Suprapubic skin (tissue), 4 donors: ENCODE measurements around the gene MSL3B. TPM values are rescaled to one million over a fixed set of nuclear protein-coding genes. Genes with fewer than 3 reads are reported as not detected.
A peak's percentile ranks its signal among the peaks of the same experiment; 100 is the strongest.

Source experiments
- DNase-seq, 2 donors: peaks; one replicate each; pipeline ENCODE4 v3.0.0-alpha.2; 2019; ENCODE audit warnings: low spot score in 2 of 2
- H3K27ac ChIP-seq: fragments of 200-600 bp; sonication (generic); one replicate; pipeline ENCODE4 v1.5.1; 2019
- H3K27me3 ChIP-seq: fragments of 200-600 bp; sonication (generic); one replicate; pipeline ENCODE4 v1.5.1; 2019
- H3K36me3 ChIP-seq: fragments of 200-600 bp; sonication (generic); one replicate; pipeline ENCODE4 v1.5.1; 2019
- H3K4me1 ChIP-seq: fragments of 200-600 bp; sonication (generic); one replicate; pipeline ENCODE4 v1.5.1; 2019
- H3K4me3 ChIP-seq: fragments of 200-600 bp; sonication (generic); one replicate; pipeline ENCODE4 v1.5.1; 2019; ENCODE audit warnings: mild to moderate bottlenecking
- H3K9me3 ChIP-seq: fragments of 200-600 bp; sonication (generic); one replicate; pipeline ENCODE4 v1.5.1; 2019
- CTCF ChIP-seq, 2 donors: fragments of 200-600 bp in 1 of 2; fragments of 450-650 bp in 1 of 2; sonication (generic) in 1 of 2; IDR thresholded peaks; one replicate each; pipeline ENCODE4 v1.5.1; 2016 to 2019; ENCODE audit warnings: antibody characterized with exemption in 2 of 2, mild to moderate bottlenecking in 1 of 2, moderate library complexity in 1 of 2
- EP300 ChIP-seq: sonication (generic); formaldehyde crosslinking; IDR thresholded peaks from one replicate; pipeline ENCODE4 v1.6.1; 2017; ENCODE audit warnings: antibody characterized with exemption
- POLR2A ChIP-seq, 2 donors: fragments of 450-650 bp; IDR thresholded peaks; one replicate each; pipeline ENCODE4 v1.6.1; 2017; ENCODE audit warnings: antibody characterized with exemption in 2 of 2, mild to moderate bottlenecking in 2 of 2, moderate library complexity in 2 of 2
- POLR2AphosphoS5 ChIP-seq, 3 donors: sonication (generic); formaldehyde crosslinking; IDR thresholded peaks; one replicate each; pipeline ENCODE4 v1.6.1; 2017; ENCODE audit warnings: antibody characterized with exemption in 3 of 3
- WGBS: methylation state at CpG from one replicate; pipeline ENCODE4 v1.1.5; 2018; 5-methylcytosine and 5-hydroxymethylcytosine counted together
- total RNA-seq, 4 donors: library from RNA; depleted of rRNA; stranded (reverse); fragments of >200 nt; gene quantifications; one replicate each; pipeline ENCODE4 v1.1.0, GENCODE V29; 2016

MSL3B gene

GRCh38 chr2:233817361-233817911 is 50.8 kb downstream of the MSL3B start:
- peak; percentile 42 to 56 for DNase-seq
- Histone ChIP-seq H3K9me3 (no peaks in the 10 kb centered on the region), H3K27ac (no peak overlapping the region), H3K4me1 (no peaks in the 10 kb centered on the region), H3K27me3 (no peaks in the 10 kb centered on the region), H3K36me3 (no peaks in the 10 kb centered on the region), H3K4me3 (no peak overlapping the region)
- TF ChIP-seq POLR2AphosphoS5 (IDR thresholded peaks at IDR 0.05) (no peak), CTCF (IDR thresholded peaks at IDR 0.05) (no peak), POLR2A (IDR thresholded peaks at IDR 0.05) (no peak), EP300 (no peak)
- 100% methylated on average over 3 of the region's 3 CpGs for WGBS

DNA sequence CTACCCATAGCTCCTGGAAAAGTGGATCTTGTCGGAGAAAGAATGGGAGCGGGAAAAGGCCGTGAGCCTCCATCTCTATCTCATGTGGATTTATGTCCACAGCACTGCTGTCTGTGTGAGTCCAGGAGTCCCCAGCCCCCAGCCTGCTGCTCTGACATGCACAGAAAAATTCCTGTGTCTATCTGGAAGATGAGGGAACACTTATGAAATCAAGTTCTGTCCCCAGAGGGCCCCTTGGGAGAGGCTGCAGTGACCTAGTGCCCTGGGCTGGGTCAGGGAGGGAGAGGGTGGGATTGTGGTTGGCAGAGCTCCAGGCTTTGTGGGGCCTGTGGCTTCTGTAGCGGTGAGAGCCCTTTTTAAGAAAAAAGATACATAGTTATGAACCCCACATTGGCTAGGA is 51.4 kb downstream of the MSL3B start:
- no peak for TF ChIP-seq CTCF (IDR thresholded peaks at IDR 0.05)
- TF ChIP-seq POLR2AphosphoS5 (IDR thresholded peaks at IDR 0.05): no peak
- no peak for TF ChIP-seq EP300
- no peak for TF ChIP-seq POLR2A (IDR thresholded peaks at IDR 0.05)
- H3K9me3 ChIP-seq: no peaks in the 10 kb centered on the region
- WGBS: 80% methylated on average over 4 of the region's 4 CpGs
- DNase-seq: peak; percentile 24 to 38
- H3K27ac ChIP-seq: no peak overlapping the region
- no peak overlapping the region for H3K4me3 ChIP-seq
- no peaks in the 10 kb centered on the region for H3K27me3 ChIP-seq
- H3K36me3 ChIP-seq: no peaks in the 10 kb centered on the region
- H3K4me1 ChIP-seq: no peaks in the 10 kb centered on the region

DNA sequence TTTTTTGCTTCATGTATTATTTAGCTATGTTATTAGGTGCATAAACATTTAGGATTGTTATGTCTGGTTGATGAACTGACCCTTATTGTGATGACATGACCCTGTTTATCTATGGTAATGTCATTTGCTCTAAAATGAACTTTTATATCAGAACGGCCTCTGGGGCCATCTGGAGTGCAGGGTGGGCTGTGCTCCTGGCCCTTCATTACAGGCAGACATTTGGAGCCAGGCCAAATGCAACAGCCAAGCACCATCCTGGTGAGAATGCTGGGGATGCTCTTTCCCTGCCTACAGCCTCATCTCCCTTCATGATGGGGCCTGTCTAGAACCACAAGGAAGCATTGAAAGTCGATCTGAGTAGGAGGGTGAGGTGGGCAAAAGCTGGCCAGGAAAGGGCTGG is 51.9 kb downstream of the MSL3B start:
- no peaks in the 10 kb centered on the region for H3K9me3 ChIP-seq
- H3K36me3 ChIP-seq: no peaks in the 10 kb centered on the region
- DNase-seq: peak in 1 of 2 donors; percentile 28
- H3K27ac ChIP-seq: no peak overlapping the region
- TF ChIP-seq POLR2A (IDR thresholded peaks at IDR 0.05): no peak
- TF ChIP-seq CTCF (IDR thresholded peaks at IDR 0.05): no peak
- TF ChIP-seq POLR2AphosphoS5 (IDR thresholded peaks at IDR 0.05): no peak
- TF ChIP-seq EP300: no peak
- H3K4me1 ChIP-seq: no peaks in the 10 kb centered on the region
- 52% methylated on average over 2 of the region's 2 CpGs for WGBS
- no peaks in the 10 kb centered on the region for H3K27me3 ChIP-seq
- H3K4me3 ChIP-seq: no peak overlapping the region

GRCh38 chr2:233815861-233816260 is 52.3 kb downstream of the MSL3B start:
- no peak for DNase-seq
- 70% methylated on average over 6 of the region's 6 CpGs for WGBS
- H3K36me3 ChIP-seq: no peaks in the 10 kb centered on the region
- H3K4me1 ChIP-seq: no peaks in the 10 kb centered on the region
- no peak overlapping the region for H3K4me3 ChIP-seq
- no peaks in the 10 kb centered on the region for H3K9me3 ChIP-seq
- H3K27ac ChIP-seq: no peak overlapping the region
- H3K27me3 ChIP-seq: no peaks in the 10 kb centered on the region
- TF ChIP-seq POLR2A (IDR thresholded peaks at IDR 0.05) (no peak), CTCF (IDR thresholded peaks at IDR 0.05) (no peak), EP300 (no peak), POLR2AphosphoS5 (IDR thresholded peaks at IDR 0.05) (no peak)

Other genes starting within 250 kb of the MSL3B start
- gene UGT1A10, start 231.9 kb downstream of the MSL3B start, total RNA-seq: not detected
- gene UGT1A9, start 196.5 kb downstream of the MSL3B start, total RNA-seq: not detected
- gene UGT1A7, start 186.5 kb downstream of the MSL3B start, total RNA-seq: 1 to 10 TPM; 1.3 to 8.0 (median 2.2) TPM
- gene UGT1A6, start 175.5 kb downstream of the MSL3B start, total RNA-seq: 10 to 100 TPM in 3 of 4 donors, 1 to 10 TPM in 1; 7.4 to 26.3 (median 19.5) TPM
- gene UGT1A5, start 155.5 kb downstream of the MSL3B start, total RNA-seq: 1 to 10 TPM in 2 of 4 donors, under 1 TPM in 2; 0.56 to 3.2 (median 1.2) TPM
- 1 to 10 TPM in 3 of 4 donors, not detected in 1; 1.8 to 2.6 (median 2.3) TPM for gene UGT1A4, start 149.7 kb downstream of the MSL3B start, total RNA-seq
- gene UGT1A3, start 139.3 kb downstream of the MSL3B start, total RNA-seq: 1 to 10 TPM in 1 of 4 donors, under 1 TPM in 1, not detected in 2; 0.98 to 3.0 TPM
- gene UGT1A1, start 108.1 kb downstream of the MSL3B start, total RNA-seq: 1 to 10 TPM in 1 of 4 donors, under 1 TPM in 2, not detected in 1; 0.24 to 1.5 (median 0.72) TPM
- not detected for gene MROH2A, start 90.1 kb downstream of the MSL3B start, total RNA-seq
- 1 to 10 TPM; 1.7 to 7.1 (median 3.9) TPM for gene HJURP, start 13.9 kb downstream of the MSL3B start, total RNA-seq
- gene TRPM8, start 49.0 kb upstream of the MSL3B start, total RNA-seq: under 1 TPM in 2 of 4 donors, not detected in 2; 0.34 to 0.72 TPM
- not detected for gene SPP2, start 182.3 kb upstream of the MSL3B start, total RNA-seq